Left hindlimb (tissue), 1 donor: Measurements from ENCODE around the gene OR2M2.

Experiments used
- DNase-seq: peaks from one replicate; pipeline ENCODE4 v3.0.0-alpha.2; 2018

OR2M2 gene

DNA sequence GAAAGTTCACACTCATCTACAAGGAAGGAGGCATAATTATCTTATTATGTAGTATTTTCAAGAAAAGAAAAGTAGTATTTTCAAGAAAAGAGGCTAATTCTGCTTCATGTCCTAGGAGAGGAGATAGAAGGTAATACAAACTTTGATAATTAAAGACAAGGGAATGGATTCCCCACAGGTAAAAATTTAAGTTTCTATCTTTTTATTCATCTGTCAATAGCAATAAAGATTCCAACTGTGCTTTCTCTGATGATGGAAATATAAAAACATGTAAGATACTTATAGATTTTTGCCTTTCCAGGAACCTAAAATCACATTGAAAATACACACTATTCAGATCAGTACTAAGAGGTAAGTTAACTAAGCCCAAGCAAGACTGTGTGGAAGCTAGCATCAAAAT is at the start of gene OR2M2:
Gene OR2M2, plus strand, starts transcription at position 301 of the 400 bp plus-strand sequence. CDS start 5,165 bp downstream, outside the sequence.
- no peak for DNase-seq

- DNase-seq = no peak
These were observed 47.0 kb upstream of the OR2M2 start for GRCh38 chr1:248127653-248128052.

DNA sequence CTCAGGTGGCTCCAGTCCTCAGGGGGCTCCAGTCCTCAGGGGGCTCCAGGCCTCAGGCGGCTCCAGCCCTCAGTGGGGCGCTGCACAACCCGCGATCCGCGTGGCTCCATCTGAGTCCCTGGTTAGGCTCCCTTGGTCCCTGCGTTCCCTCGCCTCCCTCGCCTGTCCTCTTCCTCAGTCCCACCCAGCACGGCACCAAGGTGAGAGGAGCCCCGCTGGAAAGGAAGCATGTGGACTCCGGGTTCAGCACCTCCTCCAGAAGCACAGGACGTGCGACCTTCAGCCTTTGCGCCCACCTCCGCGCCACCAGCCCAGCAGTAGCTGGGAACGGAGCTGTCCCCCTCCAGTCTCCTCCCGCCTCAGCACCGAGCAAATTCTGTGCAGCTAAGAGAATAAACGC is 37.8 kb upstream of the OR2M2 start:
- DNase-seq = peak; percentile 12

DNA sequence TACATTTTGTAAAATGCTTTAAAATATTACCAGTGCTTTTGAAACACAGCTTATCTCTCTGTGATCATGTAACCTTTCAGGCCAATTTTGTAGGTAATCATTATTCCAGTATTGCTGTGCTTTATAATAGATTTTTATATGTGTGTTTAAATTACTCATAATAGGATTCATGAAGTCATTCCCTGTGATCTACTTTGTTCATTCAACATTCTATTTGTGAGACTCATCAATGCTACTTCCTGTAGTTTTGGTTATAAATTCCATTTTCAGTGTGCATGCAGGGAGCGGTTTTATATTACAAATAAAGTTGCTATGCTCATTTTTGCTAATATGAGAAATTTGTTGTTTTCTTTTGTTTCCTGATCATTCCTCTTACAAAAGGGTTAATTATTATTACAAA is 33.8 kb upstream of the OR2M2 start:
- DNase-seq = no peak

DNA sequence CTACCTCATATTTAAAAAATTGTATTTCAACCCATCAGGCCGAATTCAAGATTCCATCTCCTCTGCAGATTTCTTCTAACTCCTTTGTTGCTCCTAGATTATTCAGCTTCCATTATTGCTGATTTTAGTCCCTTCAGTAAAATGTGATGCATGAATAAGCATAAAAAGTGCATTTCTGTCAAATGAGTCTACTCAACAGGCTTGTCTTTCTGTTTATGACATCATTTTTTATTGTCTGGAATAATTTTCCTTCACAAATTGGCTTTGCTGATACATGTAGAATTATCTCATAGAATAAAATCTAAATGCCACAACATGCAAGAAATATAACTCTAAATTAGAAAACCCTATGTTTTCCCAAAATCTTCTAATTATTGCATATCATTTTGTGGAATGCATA is 31.3 kb upstream of the OR2M2 start:
- no peak for DNase-seq

GRCh38 chr1:248144513-248145198 is 30.0 kb upstream of the OR2M2 start, which contains the start of gene OR2M5:
Gene OR2M5 (plus strand): TSS chr1:248145148. CDS start chr1:248145148, 0 bp downstream.
- DNase-seq = no peak

DNA sequence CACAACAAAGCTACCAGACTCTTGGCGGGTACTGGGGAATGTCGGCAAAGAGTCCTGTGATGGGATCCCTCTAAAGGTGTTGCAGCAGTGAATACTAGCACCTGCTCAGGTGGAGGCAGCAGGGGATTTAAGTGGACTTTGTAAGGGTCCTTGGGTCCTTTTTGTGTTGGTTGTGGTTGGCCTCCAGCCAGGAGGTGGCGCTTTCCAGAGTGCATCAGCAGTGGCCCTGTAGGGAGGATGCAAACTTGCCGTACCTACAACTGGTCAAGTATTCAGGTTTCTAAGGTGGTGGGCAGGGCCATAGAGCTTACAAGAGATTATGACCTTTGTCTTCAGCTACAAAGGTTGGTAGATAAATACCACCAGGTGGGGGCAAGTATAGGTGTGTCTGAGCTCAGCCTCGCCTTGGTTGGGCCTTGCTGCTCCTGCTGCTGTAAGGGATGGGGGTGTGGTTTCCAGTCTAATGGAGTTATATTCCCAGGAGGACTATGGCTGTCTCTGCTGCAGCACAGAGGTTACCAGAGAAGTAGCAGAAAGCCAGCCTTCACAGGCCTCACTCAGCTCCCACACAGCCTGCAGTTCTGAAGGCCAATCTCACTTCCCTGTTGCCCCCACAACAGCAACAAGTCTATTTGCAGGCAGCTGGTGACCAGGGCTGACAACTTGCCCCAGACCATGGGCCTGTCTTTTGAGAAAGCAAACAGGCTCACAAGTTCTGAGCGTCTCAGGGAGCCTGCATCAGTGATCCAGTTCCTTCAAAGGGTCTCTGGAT is 22.4 kb upstream of the OR2M2 start:
- DNase-seq = peak; percentile 8

DNA sequence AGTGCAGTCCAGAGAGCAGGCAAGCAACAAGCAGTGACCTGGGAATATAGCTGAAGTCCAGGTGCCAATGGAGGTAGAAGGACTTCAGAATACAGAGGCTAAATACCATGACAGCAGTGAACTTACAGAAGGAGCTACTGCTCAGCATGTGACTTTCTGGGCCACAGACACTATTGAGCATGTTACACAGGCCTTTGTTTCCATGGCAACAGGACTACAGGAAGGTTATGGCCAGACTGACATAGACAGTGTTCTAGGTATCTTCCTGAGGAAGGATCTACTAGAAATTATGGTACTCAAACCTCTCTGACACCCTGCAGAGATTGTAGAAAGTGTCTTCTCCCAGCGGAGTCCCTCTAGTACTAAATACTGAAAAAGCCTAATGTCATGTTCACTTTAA is 18.7 kb upstream of the OR2M2 start:
- no peak for DNase-seq

GRCh38 chr1:248158758-248159157 is 15.9 kb upstream of the OR2M2 start:
- no peak for DNase-seq

GRCh38 chr1:248164031-248164430 is 10.6 kb upstream of the OR2M2 start:
- DNase-seq = no peak

DNA sequence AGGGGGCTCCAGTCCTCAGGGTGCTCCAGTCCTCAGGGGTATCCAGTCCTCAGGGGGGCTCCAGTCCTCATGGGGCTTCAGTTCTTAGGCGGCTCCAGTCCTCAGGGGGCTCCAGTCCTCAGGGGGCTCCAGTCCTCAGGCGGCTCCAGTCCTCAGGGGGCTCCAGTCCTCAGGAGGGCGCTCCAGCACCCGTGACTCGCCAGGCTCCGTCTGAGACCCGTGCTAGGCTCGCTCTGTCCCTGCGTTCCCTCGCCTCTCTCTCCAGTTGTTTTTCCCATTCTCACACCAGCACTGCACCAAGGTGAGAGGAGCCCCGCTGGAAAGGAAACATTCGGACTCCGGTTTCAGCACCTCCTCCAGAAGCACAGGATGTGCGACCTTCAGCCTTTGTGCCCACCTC is 9.4 kb upstream of the OR2M2 start:
- no peak for DNase-seq

DNA sequence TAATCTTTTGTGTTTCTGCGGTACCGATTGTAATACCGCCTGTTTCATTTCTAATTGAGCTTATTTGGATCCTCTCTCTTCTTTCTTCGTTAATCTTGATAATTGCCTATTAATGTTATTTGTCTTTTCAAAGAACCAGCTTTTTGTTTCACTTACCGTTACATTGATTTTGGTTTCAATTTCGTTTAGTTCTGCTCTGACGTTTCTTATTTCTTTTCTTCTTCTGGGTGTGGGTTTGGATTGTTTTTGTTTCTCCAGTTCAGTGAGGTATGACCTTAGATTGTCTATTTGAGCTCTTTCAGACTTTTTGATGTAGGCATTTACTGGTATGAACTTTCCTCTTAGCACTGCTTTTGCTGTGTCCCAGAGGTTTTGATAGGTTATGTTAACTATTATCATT is 9.4 kb downstream of the OR2M2 start:
- no peak for DNase-seq

GRCh38 chr1:248187363-248187762 is 12.7 kb downstream of the OR2M2 start:
- DNase-seq = no peak

- DNase-seq = no peak
These were observed 14.4 kb downstream of the OR2M2 start for GRCh38 chr1:248189026-248189425.

DNA sequence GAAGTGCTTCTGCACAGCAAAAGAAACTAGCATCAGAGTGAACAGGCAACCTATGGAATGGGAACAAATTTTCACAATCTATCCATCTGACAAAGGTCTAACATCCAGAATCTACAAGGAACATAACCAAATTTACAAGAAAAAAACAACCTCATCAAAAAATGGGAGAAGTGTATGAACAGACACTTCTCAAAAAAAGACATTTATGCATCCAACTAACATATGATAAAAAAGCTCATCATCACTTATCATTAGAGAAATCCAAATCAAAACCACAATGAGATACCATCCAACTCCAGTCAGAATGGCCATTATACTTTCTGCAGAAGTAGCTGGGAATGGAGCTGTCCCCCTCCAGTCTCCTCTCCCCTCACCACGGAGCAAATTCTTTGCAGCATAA is 19.5 kb downstream of the OR2M2 start:
- no peak for DNase-seq

DNA sequence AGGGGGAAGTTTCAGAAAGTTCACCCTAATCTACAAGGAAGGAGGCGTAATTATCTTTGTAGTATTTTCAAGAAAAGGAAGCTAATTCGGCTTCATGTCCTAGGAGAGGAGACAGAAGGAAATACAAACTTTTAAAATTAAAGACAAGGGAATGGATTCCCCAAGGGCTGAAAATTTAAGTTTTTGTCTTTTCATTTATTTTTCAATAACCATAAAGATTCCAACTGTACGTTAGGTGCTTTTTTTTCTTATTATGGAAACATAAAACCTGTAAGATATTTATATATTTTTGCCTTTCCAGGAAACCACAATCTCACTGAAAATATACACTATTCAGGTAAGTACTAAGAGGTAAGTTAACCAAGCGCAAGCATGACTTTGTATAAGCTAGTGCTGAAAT is 22.3 kb downstream of the OR2M2 start, which contains the start of gene OR2M3:
Gene OR2M3, plus strand, starts transcription at position 301 of the 400 bp plus-strand sequence. CDS start 5,803 bp downstream, outside the sequence.
- DNase-seq = no peak

DNA sequence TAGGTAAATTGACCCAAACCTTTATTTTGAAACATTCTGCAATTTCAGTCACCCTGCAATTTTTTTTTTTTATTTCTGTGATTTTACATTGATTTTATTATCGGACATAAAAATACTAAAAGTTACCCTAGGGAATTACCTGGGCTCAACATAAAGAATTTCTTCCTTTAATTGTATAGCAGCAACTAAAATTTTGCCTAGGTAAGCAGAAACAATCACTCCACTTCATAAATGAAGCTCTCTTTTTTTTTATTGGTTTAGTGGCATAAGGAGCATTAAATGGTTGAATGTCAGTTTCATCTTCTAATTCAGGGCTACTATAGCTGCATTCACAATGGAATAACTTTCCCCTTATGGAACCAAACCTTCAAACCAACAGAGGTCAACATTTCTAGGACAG is 41.3 kb downstream of the OR2M2 start:
- DNase-seq = no peak

- no peak for DNase-seq
These were observed 50.9 kb downstream of the OR2M2 start for GRCh38 chr1:248225537-248225936.

DNA sequence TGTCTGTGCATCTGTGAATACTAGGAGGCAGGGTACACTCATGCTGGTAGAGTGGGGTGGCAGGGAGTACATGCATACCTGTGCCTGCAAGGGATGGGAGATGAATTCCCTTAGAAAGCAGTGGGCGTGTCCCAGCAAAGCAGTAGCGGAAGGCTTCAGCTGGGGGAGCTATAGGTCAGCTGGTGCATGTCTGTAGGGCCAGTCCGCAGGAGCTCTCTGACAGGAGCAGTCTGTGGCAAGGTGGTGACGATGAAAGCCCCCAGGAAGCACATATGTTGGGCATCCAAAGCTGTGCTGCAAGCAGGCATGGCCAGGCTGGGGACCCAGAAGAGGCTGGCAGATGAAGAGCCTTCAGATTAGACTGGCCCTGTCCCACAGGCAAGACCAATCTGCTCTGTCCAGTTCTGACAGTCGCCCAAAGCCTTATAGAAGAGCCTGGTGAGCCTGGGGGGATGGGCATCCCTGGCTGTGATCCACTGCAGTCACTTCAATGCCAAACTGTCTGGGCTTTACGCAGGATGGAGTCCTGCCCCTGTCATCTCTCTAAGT is 54.8 kb downstream of the OR2M2 start:
- no peak for DNase-seq
